HG03280 (cell line): ENCODE data around the gene SIGLEC7.
"Not testable (repeated sequence)": the region's sequence is repeated elsewhere in the genome, so short reads cannot be mapped to it uniquely, and the experiment has no call there.

Experiments used
- ATAC-seq: cut with Tn5 transposase; IDR thresholded peaks from one replicate; pipeline ENCODE4 v1.9.1; 2021; ENCODE audit warnings: mild to moderate bottlenecking, moderate library complexity; ENCODE audit not compliant: unreplicated experiment

SIGLEC7 gene

GRCh38 chr19:51166846-51167490 is 24.9 kb downstream of the SIGLEC7 start:
- no peak for ATAC-seq

GRCh38 chr19:51168564-51169282 is 26.6 kb downstream of the SIGLEC7 start:
- ATAC-seq: no peak

GRCh38 chr19:51169283-51169918 is 27.3 kb downstream of the SIGLEC7 start:
- not testable (repeated sequence) for ATAC-seq

DNA sequence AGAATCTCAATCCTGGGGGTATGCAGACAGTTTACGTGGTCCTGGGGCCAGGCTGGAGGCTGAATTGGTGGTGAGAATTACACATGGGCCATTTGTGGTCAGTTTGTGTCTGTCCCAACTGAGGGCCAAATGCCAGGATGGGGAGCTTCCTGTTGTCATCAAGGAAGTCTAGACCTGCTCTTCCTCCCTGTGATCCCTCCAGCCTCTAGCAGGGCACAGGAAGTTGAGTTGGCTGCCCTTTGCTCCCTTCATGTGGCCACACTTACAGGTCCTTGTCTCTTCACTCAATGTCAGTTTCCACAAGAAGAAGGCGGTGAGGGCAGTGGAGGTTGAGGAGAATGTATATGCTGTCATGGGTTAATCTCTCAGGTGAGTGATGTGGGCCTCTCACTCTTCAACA is 30.1 kb downstream of the SIGLEC7 start:
- ATAC-seq: no peak

DNA sequence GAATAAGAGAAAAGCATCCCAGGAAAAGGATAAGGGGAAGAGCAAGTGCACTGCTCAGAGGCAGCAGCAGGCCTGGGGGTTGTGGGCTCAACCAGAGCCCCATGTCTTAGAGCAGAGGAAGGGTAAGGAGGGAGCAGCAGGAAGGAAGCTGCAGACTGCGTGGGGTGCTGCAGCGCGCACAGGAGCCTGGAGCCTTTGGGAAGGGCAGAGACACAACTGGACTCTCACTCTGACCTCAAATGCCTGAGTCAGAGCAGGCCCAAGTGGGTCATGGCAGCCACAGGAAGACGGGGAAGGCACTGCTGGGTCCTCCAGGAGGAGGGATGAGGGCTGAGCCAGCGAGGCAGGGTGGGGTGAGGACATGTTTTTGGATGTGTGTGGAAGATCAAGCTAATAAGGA is 31.6 kb downstream of the SIGLEC7 start:
- no peak for ATAC-seq

GRCh38 chr19:51179256-51179655 is 37.2 kb downstream of the SIGLEC7 start:
- no peak for ATAC-seq

GRCh38 chr19:51181377-51181912 is 39.3 kb downstream of the SIGLEC7 start:
- ATAC-seq: no peak

DNA sequence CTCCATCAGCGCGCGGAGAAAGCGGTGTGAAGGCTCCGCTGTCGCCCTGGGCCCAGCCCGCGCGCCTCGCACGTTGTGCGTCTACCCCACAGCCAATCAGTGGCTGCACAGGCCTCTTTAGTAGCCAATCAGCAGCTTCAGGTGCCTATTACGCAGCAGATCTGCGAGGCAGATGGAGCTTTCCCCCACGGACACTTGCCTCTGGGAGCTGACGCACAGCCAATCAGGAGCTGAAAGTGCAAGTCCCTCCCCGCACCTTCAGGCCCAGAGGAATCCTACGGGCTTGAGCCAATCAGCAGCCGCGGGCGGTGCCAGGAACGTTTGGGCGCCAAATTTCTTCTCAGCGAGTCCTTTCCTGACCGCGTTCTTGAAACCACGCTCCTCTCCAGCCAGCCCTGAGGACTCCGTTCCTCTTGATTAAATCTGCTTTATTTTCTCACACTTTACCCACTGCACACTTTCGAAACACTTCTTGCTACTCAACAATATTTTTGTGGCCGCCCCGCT is 39.9 kb downstream of the SIGLEC7 start:
- ATAC-seq: no peak

GRCh38 chr19:51183629-51184028 is 41.5 kb downstream of the SIGLEC7 start:
- ATAC-seq: no peak

GRCh38 chr19:51185069-51185867 is 43.2 kb downstream of the SIGLEC7 start:
- no peak for ATAC-seq

GRCh38 chr19:51185868-51186215 is 43.7 kb downstream of the SIGLEC7 start:
- no peak for ATAC-seq

DNA sequence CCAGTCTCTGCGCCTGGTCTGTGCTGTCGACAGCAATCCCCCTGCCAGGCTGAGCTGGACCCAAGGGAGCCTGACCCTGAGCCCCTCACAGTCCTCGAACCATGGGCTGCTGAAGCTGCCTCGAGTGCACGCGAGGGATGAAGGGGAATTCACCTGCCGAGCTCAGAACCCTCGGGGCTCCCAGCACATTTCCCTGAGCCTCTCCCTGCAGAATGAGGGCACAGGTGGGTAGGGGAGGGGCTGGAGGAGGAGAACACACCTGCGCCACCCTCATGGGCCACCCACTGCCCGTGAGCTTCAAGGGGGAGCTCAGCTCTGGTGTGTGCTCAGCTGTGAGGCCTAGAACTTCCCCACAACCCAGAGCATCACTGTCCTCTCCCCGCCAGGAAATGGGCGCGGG is 44.2 kb downstream of the SIGLEC7 start:
- ATAC-seq: no peak

DNA sequence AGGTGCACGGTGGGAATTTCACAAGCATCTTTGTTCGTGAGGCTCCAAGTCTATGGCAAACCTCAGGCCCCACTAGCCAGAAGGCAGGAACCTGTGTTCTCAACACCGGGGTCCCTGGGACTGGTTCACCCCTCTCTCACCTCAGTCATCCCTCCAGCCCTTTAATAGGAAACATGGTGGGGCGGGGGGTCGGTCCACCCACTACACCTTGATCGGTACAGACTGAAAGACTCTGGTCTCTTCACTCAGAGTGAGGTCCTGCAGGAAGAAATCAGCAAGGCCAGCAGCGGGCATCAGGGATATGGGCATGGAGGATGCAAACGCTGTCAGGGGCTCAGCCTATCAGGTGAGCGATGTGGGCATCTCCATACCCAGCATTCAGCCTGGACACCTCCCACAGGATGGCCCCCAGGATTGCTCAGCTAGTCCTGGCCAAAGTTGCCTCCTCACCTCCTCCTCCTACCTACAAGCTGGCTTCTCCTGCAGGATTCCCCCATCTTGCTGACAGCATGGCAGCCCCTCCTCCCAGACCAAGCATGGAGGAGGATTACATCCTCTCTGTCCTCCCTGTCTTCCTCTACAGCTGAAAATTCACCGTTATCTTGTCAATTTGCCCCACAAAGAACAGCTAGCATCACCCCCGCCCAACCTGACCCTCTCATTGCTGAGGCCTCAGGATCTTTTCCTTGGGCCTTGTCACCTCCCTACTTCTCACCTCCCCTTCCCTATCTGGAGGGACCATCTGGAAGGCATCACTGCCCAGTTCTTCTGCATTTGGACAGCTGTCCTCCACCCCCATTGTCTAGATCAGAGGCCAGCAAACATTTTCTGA is 45.5 kb downstream of the SIGLEC7 start:
- ATAC-seq: no peak

DNA sequence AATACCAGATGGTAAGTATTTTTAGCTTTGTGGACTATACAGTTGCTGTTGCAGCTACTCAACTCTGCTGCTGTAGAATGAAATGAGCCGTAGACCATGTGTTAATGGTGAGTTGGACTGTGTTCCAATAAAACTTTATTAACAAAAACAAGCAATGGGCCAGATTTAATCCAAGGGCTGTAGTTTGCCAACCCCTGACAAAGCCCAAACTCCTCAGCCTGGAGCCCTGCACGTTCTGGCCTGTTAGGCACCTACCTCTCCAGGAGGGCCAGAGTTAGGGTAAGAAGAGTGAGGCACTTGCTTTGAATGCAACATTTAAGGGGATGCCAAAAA is 46.1 kb downstream of the SIGLEC7 start:
- ATAC-seq: no peak

DNA sequence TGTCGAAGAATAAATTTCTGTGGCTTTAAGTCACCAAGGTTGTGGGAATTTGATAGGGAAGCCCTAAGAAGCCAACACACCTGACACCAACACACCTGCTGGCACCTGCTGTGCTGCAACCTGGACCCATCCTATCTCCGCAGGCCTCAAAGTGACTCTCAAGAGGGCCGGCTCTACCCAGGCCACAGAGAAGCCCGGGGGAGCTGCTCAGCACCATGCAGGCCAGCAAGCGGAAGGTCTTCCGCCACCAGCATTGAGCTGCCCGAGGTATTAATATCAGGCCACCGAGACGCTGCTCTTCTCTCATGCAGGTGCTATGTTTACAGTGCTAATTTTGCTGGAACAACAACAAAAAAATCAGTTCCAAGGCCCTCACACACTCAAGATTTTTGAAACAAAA is 50.6 kb downstream of the SIGLEC7 start:
- ATAC-seq: no peak

DNA sequence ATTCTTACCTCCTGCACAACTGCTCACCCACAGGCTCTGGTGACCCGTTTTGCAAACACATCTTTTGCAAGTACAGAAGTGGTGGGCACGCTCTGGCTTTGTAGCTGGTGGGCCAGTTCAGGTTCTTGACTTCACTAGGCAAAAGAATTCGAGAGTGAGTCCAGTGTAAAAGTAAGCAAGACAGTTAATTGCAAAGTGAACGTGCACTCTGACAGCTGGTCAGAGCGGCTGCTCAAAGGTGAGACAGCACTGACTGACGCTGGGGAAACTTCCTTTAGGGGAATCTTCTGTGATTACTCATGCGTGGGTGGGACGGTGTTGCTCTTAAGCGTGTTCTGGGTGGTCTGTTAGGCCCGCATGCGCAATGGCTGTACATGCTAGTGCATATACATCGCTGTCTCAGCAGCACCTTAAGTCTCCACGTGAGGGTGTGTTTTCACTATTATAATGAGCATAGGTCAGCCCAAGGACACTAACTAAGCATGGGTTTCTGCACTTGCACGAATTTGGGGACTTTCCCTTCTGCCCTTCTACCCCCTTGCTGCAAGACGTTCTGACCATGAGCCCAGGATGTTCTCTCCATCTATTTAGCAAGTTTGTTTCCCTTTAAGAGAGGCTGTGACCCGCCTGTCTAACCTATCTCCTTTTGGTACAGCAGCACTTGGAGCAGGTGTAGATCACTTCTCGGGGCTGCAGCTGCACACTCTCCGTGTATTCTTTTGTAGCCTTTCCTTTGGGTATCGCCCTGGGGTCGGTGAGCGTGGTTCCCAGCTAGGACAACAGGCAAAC is 52.6 kb downstream of the SIGLEC7 start:
- no peak for ATAC-seq

- ATAC-seq: no peak
Measured at GRCh38 chr19:51195316-51195586, 53.1 kb downstream of the SIGLEC7 start.

- no peak for ATAC-seq
Measured at GRCh38 chr19:51195616-51196015, 53.5 kb downstream of the SIGLEC7 start.

DNA sequence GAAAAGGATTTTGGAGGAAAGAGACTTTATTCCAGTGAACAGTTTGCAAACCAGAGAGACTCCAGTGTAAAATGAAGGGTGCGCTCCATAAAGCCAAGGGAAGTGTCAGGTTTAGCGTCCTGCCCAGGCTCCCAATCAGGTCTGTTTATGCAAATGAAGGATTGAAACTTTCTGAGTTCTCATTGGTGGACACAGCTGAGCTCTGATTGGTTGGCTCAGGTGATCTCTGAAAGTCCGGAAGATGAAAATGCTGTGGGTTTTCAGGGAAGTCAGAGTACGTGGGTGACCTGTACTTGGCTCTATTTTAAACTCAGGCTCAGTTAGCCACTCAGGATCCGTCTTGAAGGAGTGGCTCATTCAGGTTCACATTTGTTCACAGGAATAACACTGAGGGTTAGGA is 54.1 kb downstream of the SIGLEC7 start:
- no peak for ATAC-seq

DNA sequence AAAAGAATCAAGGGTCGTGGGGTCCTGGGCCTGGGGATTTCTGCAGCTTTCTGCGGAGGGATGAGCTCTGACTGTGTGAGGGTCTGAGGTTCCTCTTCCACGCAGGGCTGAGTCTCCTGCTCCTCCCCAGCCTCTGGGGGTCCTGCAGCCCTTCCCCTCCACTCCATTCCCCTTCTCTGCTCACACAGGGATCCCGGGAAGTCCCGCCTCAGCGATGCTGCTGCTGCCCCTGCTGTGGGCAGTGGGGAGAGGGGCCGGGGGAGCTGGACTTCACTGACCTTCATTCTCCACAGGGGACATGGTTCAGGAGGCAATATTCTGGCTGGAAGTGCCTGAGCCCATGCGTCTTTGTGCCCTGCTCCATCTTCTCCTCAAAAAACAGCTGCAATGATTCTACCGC is 56.5 kb downstream of the SIGLEC7 start:
- ATAC-seq: no peak
